Astrocyte (in vitro differentiated cells and primary cell): ENCODE data around the gene NTRK1. TPM values are rescaled to one million over a fixed set of nuclear protein-coding genes. Genes with fewer than 3 reads are reported as not detected.

Experiments used
- DNase-seq: peaks from one replicate; pipeline ENCODE4 v3.0.0-alpha.2; 2010; ENCODE audit warnings: low read depth
- FAIRE-seq: peaks from 2 replicates; lab custom pipeline; 2011; peaks lifted over from hg19 to GRCh38; lab: Jason Lieb, UNC
- H2AFZ ChIP-seq: 2 replicates; pipeline ENCODE4 v1.6.0; 2012; ENCODE audit warnings: low read depth, low read length, inconsistent platforms
- H3K27ac ChIP-seq: 2 replicates; pipeline ENCODE4 v1.5.1; 2011; ENCODE audit warnings: low read depth, low read length, inconsistent platforms
- H3K27me3 ChIP-seq: 2 replicates; pipeline ENCODE4 v1.6.0; 2011; ENCODE audit warnings: low read length, inconsistent platforms; ENCODE audit not compliant: insufficient read depth
- H3K36me3 ChIP-seq: 2 replicates; pipeline ENCODE4 v1.5.1; 2011; ENCODE audit warnings: low read length, inconsistent platforms; ENCODE audit not compliant: insufficient read depth
- H3K4me1 ChIP-seq: 2 replicates; pipeline ENCODE4 v1.5.1; 2011; ENCODE audit warnings: low read length, inconsistent platforms; ENCODE audit not compliant: insufficient read depth
- H3K4me2 ChIP-seq: 2 replicates; pipeline ENCODE4 v1.6.0; 2012; ENCODE audit warnings: low read length, inconsistent platforms
- H3K4me3 ChIP-seq: 2 replicates; pipeline ENCODE4 v1.5.1; 2011; ENCODE audit warnings: low read depth, mild to moderate bottlenecking, low read length, inconsistent platforms; ENCODE audit not compliant: insufficient read depth
- H3K79me2 ChIP-seq: 2 replicates; pipeline ENCODE4 v1.6.0; 2012; ENCODE audit warnings: mild to moderate bottlenecking, low read length, inconsistent platforms; ENCODE audit not compliant: insufficient read depth
- H3K9ac ChIP-seq: 2 replicates; pipeline ENCODE4 v1.6.0; 2012; ENCODE audit warnings: mild to moderate bottlenecking, low read length, inconsistent platforms
- H3K9me3 ChIP-seq: 2 replicates; pipeline ENCODE4 v1.5.1; 2012; ENCODE audit warnings: low read depth, mild to moderate bottlenecking, low read length, inconsistent platforms; ENCODE audit not compliant: insufficient read depth
- H4K20me1 ChIP-seq: 2 replicates; pipeline ENCODE4 v1.6.0; 2012; ENCODE audit warnings: low read length, inconsistent platforms; ENCODE audit not compliant: insufficient read depth
- H3K27ac Mint-ChIP-seq: one replicate; pipeline ENCODE4 v1.8.0; 2021; ENCODE audit warnings: mild to moderate bottlenecking, mixed read lengths; ENCODE audit not compliant: unreplicated experiment
- H3K27me3 Mint-ChIP-seq: one replicate; pipeline ENCODE4 v1.8.0; 2021; ENCODE audit warnings: low read depth, mixed read lengths; ENCODE audit not compliant: unreplicated experiment
- H3K36me3 Mint-ChIP-seq: one replicate; pipeline ENCODE4 v1.8.0; 2021; ENCODE audit warnings: low read depth, mixed read lengths; ENCODE audit not compliant: unreplicated experiment
- H3K4me1 Mint-ChIP-seq: one replicate; pipeline ENCODE4 v1.8.0; 2021; ENCODE audit warnings: low read depth, mixed read lengths; ENCODE audit not compliant: unreplicated experiment
- H3K4me3 Mint-ChIP-seq: one replicate; pipeline ENCODE4 v1.8.0; 2021; ENCODE audit warnings: mild to moderate bottlenecking, moderate library complexity, mixed read lengths; ENCODE audit not compliant: unreplicated experiment
- H3K9me3 Mint-ChIP-seq: one replicate; pipeline ENCODE4 v1.8.0; 2021; ENCODE audit warnings: mild to moderate bottlenecking, mixed read lengths; ENCODE audit not compliant: unreplicated experiment
- CTCF ChIP-seq: IDR thresholded peaks from 2 replicates; pipeline ENCODE4 v1.5.1; 2011; ENCODE audit warnings: low read depth, mild to moderate bottlenecking, inconsistent platforms, low read length, moderate library complexity; ENCODE audit not compliant: insufficient read depth
- EZH2 ChIP-seq: IDR thresholded peaks from 2 replicates; pipeline ENCODE4 v1.6.1; 2012; ENCODE audit warnings: mild to moderate bottlenecking, low read length, inconsistent platforms; ENCODE audit not compliant: insufficient read depth
- total RNA-seq: library from RNA; stranded (reverse); gene quantifications from 2 replicates; pipeline ENCODE4 v1.2.1, GENCODE V29; 2021

Gene NTRK1
- total RNA-seq, 1 donor from 2014 or later, result 0.27 TPM

DNA sequence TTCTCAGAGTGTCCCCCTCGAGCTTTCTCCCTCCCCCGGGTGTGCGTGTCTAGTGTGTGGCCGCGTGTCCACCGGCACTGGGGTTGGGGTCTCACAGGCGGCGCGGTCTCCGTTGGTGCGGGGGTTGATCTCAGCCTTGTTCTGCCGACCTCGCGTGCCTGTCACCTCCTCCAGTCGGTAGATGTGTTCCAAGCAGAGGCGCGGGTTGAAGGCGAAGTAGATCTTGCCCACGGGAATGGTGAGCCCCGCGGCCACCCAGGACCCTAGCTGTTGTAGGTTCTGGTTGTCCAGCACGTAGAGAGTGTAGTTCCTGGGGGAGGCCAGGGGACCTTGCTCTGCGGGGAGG, 11.5 kb upstream of the NTRK1 start:
- no peaks in the 10 kb centered on the region for H3K4me1 ChIP-seq
- no peak for FAIRE-seq
- H3K9me3 ChIP-seq, result no peaks in the 10 kb centered on the region
- no peak overlapping the region for H3K4me2 ChIP-seq
- H3K27me3 ChIP-seq, result peaks cover 52% of the 10 kb centered on the region
- Mint-ChIP-seq H3K4me1 (peaks cover 4% of the 10 kb centered on the region), H3K4me3 (no peak overlapping the region), H3K36me3 (no peaks in the 10 kb centered on the region), H3K27me3 (peaks cover 87% of the 10 kb centered on the region), H3K27ac (no peak overlapping the region), H3K9me3 (peaks cover 9% of the 10 kb centered on the region)
- H3K79me2 ChIP-seq, result no peaks in the 10 kb centered on the region
- no peaks in the 10 kb centered on the region for H4K20me1 ChIP-seq
- H2AFZ ChIP-seq, result no peak overlapping the region
- no peak for DNase-seq
- no peak overlapping the region for H3K4me3 ChIP-seq
- H3K36me3 ChIP-seq, result no peaks in the 10 kb centered on the region
- no peak overlapping the region for H3K9ac ChIP-seq
- H3K27ac ChIP-seq, result no peak overlapping the region
- TF ChIP-seq CTCF, result no peak
- TF ChIP-seq EZH2, result peak; percentile 49

- no peak for FAIRE-seq
- no peak overlapping the region for H3K4me3 ChIP-seq
- peaks cover 37% of the 10 kb centered on the region for H3K27me3 ChIP-seq
- H3K36me3 Mint-ChIP-seq, result peaks cover 2% of the 10 kb centered on the region
- H3K9me3 ChIP-seq, result no peaks in the 10 kb centered on the region
- no peak overlapping the region for H2AFZ ChIP-seq
- H3K4me2 ChIP-seq, result no peak overlapping the region
- H3K79me2 ChIP-seq, result no peaks in the 10 kb centered on the region
- no peak overlapping the region for H3K9ac ChIP-seq
- no peak for TF ChIP-seq CTCF
- no peak for TF ChIP-seq EZH2
- no peaks in the 10 kb centered on the region for H3K4me1 ChIP-seq
- no peaks in the 10 kb centered on the region for H4K20me1 ChIP-seq
- peaks cover 4% of the 10 kb centered on the region for H3K4me1 Mint-ChIP-seq
- H3K4me3 Mint-ChIP-seq, result no peak overlapping the region
- no peak overlapping the region for H3K27ac ChIP-seq
- no peak overlapping the region for H3K27ac Mint-ChIP-seq
- DNase-seq, result no peak
- peaks cover 80% of the 10 kb centered on the region for H3K27me3 Mint-ChIP-seq
- H3K9me3 Mint-ChIP-seq, result peaks cover 5% of the 10 kb centered on the region
- H3K36me3 ChIP-seq, result no peaks in the 10 kb centered on the region
These were observed 8.8 kb upstream of the NTRK1 start for GRCh38 chr1:156851779-156852417.

- Mint-ChIP-seq H3K27ac (no peak overlapping the region), H3K9me3 (peaks cover 5% of the 10 kb centered on the region), H3K36me3 (peaks cover 2% of the 10 kb centered on the region), H3K4me1 (peaks cover 4% of the 10 kb centered on the region), H3K4me3 (no peak overlapping the region), H3K27me3 (peaks cover 80% of the 10 kb centered on the region)
- Histone ChIP-seq H3K9me3 (no peaks in the 10 kb centered on the region), H3K9ac (no peak overlapping the region), H3K27me3 (peaks cover 36% of the 10 kb centered on the region), H3K79me2 (no peaks in the 10 kb centered on the region), H3K4me2 (no peak overlapping the region), H4K20me1 (no peaks in the 10 kb centered on the region), H3K36me3 (no peaks in the 10 kb centered on the region), H2AFZ (no peak overlapping the region), H3K4me1 (no peaks in the 10 kb centered on the region), H3K4me3 (no peak overlapping the region), H3K27ac (no peak overlapping the region)
- TF ChIP-seq CTCF (no peak), EZH2 (no peak)
- DNase-seq (no peak), FAIRE-seq (no peak)
These were observed 8.2 kb upstream of the NTRK1 start for GRCh38 chr1:156852418-156852874.
